ENCODE measurements around the gene SYVN1. TPM values are rescaled to one million over a fixed set of nuclear protein-coding genes. Genes with fewer than 3 reads are reported as not detected.

SYVN1 gene
- total RNA-seq, 1 experiment from 2014 or later, result 34.8 TPM

DNA sequence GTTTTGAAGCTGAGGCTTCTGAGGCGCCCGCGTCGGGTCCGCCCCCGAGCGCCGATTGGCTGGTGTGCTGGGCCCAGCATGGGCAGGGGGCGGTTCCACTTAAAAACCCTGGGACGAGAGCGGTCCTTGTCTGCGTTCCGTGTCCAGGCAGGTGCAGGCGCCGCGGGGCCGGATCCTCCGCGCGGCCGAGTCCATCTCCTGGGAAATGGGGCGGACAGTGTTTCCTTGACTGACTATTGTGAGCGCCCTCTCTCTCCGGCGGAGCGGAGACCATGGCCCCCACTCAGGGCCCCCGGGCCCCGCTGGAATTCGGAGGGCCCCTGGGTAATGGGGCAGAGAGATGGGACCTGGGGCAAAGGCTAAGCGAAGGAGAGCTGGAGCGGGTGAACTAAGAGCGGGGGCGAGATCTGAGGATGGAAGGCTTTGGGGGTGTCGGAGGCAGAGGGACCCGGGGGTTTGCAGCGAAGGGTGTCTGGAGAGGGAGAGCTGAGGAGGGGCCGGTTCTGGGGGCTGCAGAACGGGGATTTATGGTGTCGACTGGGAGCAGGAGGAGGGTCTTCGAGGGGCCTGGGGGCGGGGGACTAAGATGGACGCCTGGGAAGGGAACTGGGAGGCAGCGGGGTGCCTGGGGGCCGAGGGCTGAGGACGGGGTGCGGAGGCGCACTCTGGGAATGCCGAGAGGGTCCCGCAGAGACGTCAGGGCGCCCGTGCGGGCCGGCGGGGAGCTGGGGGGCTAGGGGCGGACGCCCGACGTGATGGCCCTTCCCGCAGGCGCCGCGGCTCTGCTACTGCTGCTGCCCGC is 22.4 kb downstream of the SYVN1 start, which contains the start of gene TM7SF2 (continued):
- TF ChIP-seq AR (CRISPR knock-in tag; IDR thresholded peaks at IDR 0.05) (peak; percentile 73), ZNF232 (CRISPR knock-in tag; IDR thresholded peaks at IDR 0.05) (peak; percentile 71; the same call in 1 of the 2 replicates), CREM (CRISPR knock-in tag; IDR thresholded peaks at IDR 0.05) (peak; percentile 82; the same call in 1 of the 2 replicates), ZNF317 (CRISPR knock-in tag; IDR thresholded peaks at IDR 0.05; ENCODE audit: borderline replicate concordance, low read depth) (no peak), ZNF416 (CRISPR knock-in tag; IDR thresholded peaks at IDR 0.05) (peak; percentile 44; the same call in 1 of the 2 replicates), USF1 (CRISPR knock-in tag; IDR thresholded peaks at IDR 0.05) (peak; percentile 14; the same call in 1 of the 2 replicates), ELF4 (CRISPR knock-in tag; IDR thresholded peaks at IDR 0.05; ENCODE audit: low read depth) (no peak), ZNF423 (CRISPR knock-in tag; IDR thresholded peaks at IDR 0.05) (no peak), HMGA2 (CRISPR knock-in tag; IDR thresholded peaks at IDR 0.05) (0 out of 2 replicates have a peak, but pooled peaks have one; percentile 5), FOXP1 (CRISPR knock-in tag; IDR thresholded peaks at IDR 0.05; ENCODE audit: borderline replicate concordance) (no peak), GABPB1 (CRISPR knock-in tag; IDR thresholded peaks at IDR 0.05) (no peak)
- TF ChIP-seq, protein P1, sequence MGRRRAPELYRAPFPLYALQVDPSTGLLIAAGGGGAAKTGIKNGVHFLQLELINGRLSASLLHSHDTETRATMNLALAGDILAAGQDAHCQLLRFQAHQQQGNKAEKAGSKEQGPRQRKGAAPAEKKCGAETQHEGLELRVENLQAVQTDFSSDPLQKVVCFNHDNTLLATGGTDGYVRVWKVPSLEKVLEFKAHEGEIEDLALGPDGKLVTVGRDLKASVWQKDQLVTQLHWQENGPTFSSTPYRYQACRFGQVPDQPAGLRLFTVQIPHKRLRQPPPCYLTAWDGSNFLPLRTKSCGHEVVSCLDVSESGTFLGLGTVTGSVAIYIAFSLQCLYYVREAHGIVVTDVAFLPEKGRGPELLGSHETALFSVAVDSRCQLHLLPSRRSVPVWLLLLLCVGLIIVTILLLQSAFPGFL (CRISPR knock-in tag; IDR thresholded peaks at IDR 0.05; ENCODE audit: borderline replicate concordance), result peak; percentile 77; the same call in 1 of the 2 replicates
- TF ChIP-seq, protein P2, sequence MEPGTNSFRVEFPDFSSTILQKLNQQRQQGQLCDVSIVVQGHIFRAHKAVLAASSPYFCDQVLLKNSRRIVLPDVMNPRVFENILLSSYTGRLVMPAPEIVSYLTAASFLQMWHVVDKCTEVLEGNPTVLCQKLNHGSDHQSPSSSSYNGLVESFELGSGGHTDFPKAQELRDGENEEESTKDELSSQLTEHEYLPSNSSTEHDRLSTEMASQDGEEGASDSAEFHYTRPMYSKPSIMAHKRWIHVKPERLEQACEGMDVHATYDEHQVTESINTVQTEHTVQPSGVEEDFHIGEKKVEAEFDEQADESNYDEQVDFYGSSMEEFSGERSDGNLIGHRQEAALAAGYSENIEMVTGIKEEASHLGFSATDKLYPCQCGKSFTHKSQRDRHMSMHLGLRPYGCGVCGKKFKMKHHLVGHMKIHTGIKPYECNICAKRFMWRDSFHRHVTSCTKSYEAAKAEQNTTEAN (CRISPR knock-in tag; IDR thresholded peaks at IDR 0.05), result 0 out of 2 replicates have a peak, but pooled peaks have one; percentile 21

DNA sequence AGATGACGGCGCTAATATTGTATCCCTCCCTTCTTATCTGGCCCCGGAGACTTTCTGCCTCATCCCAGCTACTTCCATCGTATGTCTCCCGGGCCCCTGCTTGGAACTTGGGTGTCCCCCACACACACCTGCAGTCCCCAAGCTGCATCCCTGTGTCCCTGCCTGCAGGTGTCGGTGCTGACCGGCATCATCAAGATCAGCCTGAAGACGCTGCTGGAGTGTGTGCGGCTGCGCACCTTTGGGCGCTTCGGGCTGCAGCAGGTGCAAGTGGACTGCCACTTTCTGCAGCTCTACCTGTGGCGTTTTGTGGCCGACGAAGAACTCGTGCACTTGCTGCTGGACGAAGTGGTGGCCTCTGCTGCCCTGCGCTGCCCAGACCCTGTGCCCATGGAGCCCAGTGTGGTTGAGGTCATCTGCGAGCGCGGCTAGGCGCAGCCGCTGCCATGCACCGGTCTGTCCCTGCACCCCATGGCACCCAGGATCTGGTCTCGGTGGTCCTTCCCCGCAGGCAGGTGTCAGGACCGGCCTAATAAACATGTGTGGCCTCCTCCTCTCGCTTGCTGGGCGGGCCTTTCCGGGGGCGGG is 23.1 kb downstream of the SYVN1 start:
- ChIA-PET CTCF (interaction anchor here (0.7 to 4.8 kb wide), 36 partner anchors 9 to 351 kb away, joined by 3 to 104 read pairs (median 5); partner anchors contain the start of genes ARL2, BATF2, CAPN1 and FAU), POLR2A (interaction anchor here (0.7 to 2.2 kb wide), 7 partner anchors 9 to 70 kb away, joined by 3 to 19 read pairs (median 6); partner anchors contain the start of genes CAPN1, FAU, MRPL49 and VPS51)
- no peaks in the 10 kb centered on the region for H3K9me3 Mint-ChIP-seq
- DNase-seq (ENCODE audit: low spot score) (no peak), ATAC-seq (no peak)
- peaks cover 17% of the 10 kb centered on the region for H3K4me1 Mint-ChIP-seq
- no peaks in the 10 kb centered on the region for H3K27me3 Mint-ChIP-seq (ENCODE audit: low read depth)
- peak overlapping the region; percentile 76; the same call in 1 of the 2 replicates for H3K27ac Mint-ChIP-seq
- no peaks in the 10 kb centered on the region; the same call in 1 of the 2 replicates for H3K36me3 Mint-ChIP-seq
- H3K4me3 Mint-ChIP-seq, result peak overlapping the region; percentile 91
- TF ChIP-seq FOXK1 (CRISPR knock-in tag; IDR thresholded peaks at IDR 0.05) (0 out of 2 replicates have a peak, but pooled peaks have one; percentile 60), USF2 (CRISPR knock-in tag; IDR thresholded peaks at IDR 0.05) (no peak), ZNF396 (CRISPR knock-in tag; IDR thresholded peaks at IDR 0.05; ENCODE audit: borderline replicate concordance) (no peak)
